ENCODE results near the gene CCR2.

CCR2 gene

GRCh38 chr3:46406443-46406787 is 52.5 kb downstream of the CCR2 start:
- no peak for DNase-seq

GRCh38 chr3:46406788-46407611 is 53.1 kb downstream of the CCR2 start, which contains the start of the genes CCR5AS and CCRL2:
TSS of gene CCR5AS (minus strand) at chr3:46407066.
TSS of gene CCRL2 (plus strand) at chr3:46407259. CDS start at chr3:46408080, 821 bp downstream.
- no peak for DNase-seq

GRCh38 chr3:46407970-46408369 is 54.1 kb downstream of the CCR2 start:
- DNase-seq: no peak

GRCh38 chr3:46408853-46409252 is 54.9 kb downstream of the CCR2 start:
- DNase-seq: no peak

- DNase-seq: no peak
Observed at GRCh38 chr3:46409739-46410489, 56.0 kb downstream of the CCR2 start.
